WERI-Rb-1 (cell line): ENCODE results near the gene TMEM9.

Experiments used
- DNase-seq: peaks from one replicate; pipeline ENCODE4 v3.0.0-alpha.2; 2020
- H3K27ac ChIP-seq: fragments of 250-450 bp; sonication (Bioruptor Pico); 2 replicates; pipeline ENCODE4 v1.5.1; 2020; ENCODE audit warnings: mild to moderate bottlenecking, moderate library complexity
- H3K27me3 ChIP-seq: fragments of 250-450 bp; sonication (Bioruptor Pico); 2 replicates; pipeline ENCODE4 v1.5.1; 2021; ENCODE audit warnings: mild to moderate bottlenecking, low read depth, moderate library complexity; ENCODE audit not compliant: insufficient read depth, severe bottlenecking
- H3K36me3 ChIP-seq: fragments of 250-450 bp; sonication (Bioruptor Pico); 2 replicates; pipeline ENCODE4 v1.5.1; 2020; ENCODE audit warnings: mild to moderate bottlenecking, moderate library complexity
- H3K4me3 ChIP-seq: 2 replicates; pipeline ENCODE4 v1.5.1; 2011; ENCODE audit warnings: low read depth, mild to moderate bottlenecking, control low read depth, low read length
- H3K9me3 ChIP-seq: fragments of 250-450 bp; sonication (Bioruptor Pico); 2 replicates; pipeline ENCODE4 v1.5.1; 2021; ENCODE audit warnings: mild to moderate bottlenecking, moderate library complexity; ENCODE audit not compliant: severe bottlenecking
- CTCF ChIP-seq: IDR thresholded peaks from 2 replicates; pipeline ENCODE4 v1.5.1; 2011; ENCODE audit warnings: low read depth, mild to moderate bottlenecking, control low read depth, inconsistent platforms, low read length

Gene TMEM9

GRCh38 chr1:201190624-201191051, 36.4 kb upstream of the TMEM9 start, which contains the start of gene IGFN1:
Gene IGFN1, plus strand, starts transcription at chr1:201190824. Its CDS starts 2,470 bp downstream, at chr1:201193294.
- peak; percentile 91 for DNase-seq
- no peaks in the 10 kb centered on the region for H3K27me3 ChIP-seq
- H3K27ac ChIP-seq = peak within 1 kb of the TSS; percentile 68
- H3K36me3 ChIP-seq = no peaks in the 10 kb centered on the region
- no peak for TF ChIP-seq CTCF
- H3K4me3 ChIP-seq = peak within 1 kb of the TSS; percentile 1; the same call in 1 of the 2 replicates
- no peaks in the 10 kb centered on the region for H3K9me3 ChIP-seq

GRCh38 chr1:201190005-201190404, 35.7 kb upstream of the TMEM9 start:
- Histone ChIP-seq H3K9me3 (no peaks in the 10 kb centered on the region), H3K4me3 (no peak overlapping the region), H3K36me3 (no peaks in the 10 kb centered on the region), H3K27ac (peak overlapping the region; percentile 68), H3K27me3 (no peaks in the 10 kb centered on the region)
- TF ChIP-seq CTCF = no peak
- peak; percentile 79 for DNase-seq

GRCh38 chr1:201189085-201189484, 34.8 kb upstream of the TMEM9 start:
- H3K27ac ChIP-seq = peak overlapping the region; percentile 68
- no peaks in the 10 kb centered on the region for H3K9me3 ChIP-seq
- TF ChIP-seq CTCF = no peak
- no peaks in the 10 kb centered on the region for H3K36me3 ChIP-seq
- DNase-seq = no peak
- no peak overlapping the region for H3K4me3 ChIP-seq
- no peaks in the 10 kb centered on the region for H3K27me3 ChIP-seq

GRCh38 chr1:201186192-201186591, 31.9 kb upstream of the TMEM9 start:
- TF ChIP-seq CTCF = no peak
- H3K27me3 ChIP-seq = no peaks in the 10 kb centered on the region
- DNase-seq = no peak

GRCh38 chr1:201185527-201186128, 31.4 kb upstream of the TMEM9 start:
- H3K4me3 ChIP-seq = no peak overlapping the region
- no peaks in the 10 kb centered on the region for H3K9me3 ChIP-seq
- no peak for DNase-seq
- no peaks in the 10 kb centered on the region for H3K27me3 ChIP-seq
- no peak overlapping the region for H3K27ac ChIP-seq
- no peak for TF ChIP-seq CTCF
- H3K36me3 ChIP-seq = no peaks in the 10 kb centered on the region

More at GRCh38 chr1:201186192-201186591, 31.9 kb upstream of the TMEM9 start:
- H3K4me3 ChIP-seq = no peak overlapping the region
- no peaks in the 10 kb centered on the region for H3K36me3 ChIP-seq
- H3K27ac ChIP-seq = no peak overlapping the region
- no peaks in the 10 kb centered on the region for H3K9me3 ChIP-seq

GRCh38 chr1:201185123-201185453, 30.8 kb upstream of the TMEM9 start:
- H3K4me3 ChIP-seq = no peak overlapping the region
- H3K9me3 ChIP-seq = no peaks in the 10 kb centered on the region
- DNase-seq = no peak
- TF ChIP-seq CTCF = no peak
- no peaks in the 10 kb centered on the region for H3K27me3 ChIP-seq
- no peak overlapping the region; the same call in 1 of the 2 replicates for H3K27ac ChIP-seq
- H3K36me3 ChIP-seq = no peaks in the 10 kb centered on the region
